Heart right ventricle (tissue), 16 donors: Measurements from ENCODE around the gene PFDN6. TPM values are rescaled to one million over a fixed set of nuclear protein-coding genes. Genes with fewer than 3 reads are reported as not detected.

Source experiments
- ATAC-seq, 8 donors: fragments of 200-7000 bp; cut with Tn5 transposase; one replicate each; pipeline ENCODE4 v1.9.1; 2020; ENCODE audit warnings: mild to moderate bottlenecking in 8 of 8, moderate library complexity in 8 of 8, moderate number of reproducible peaks in 1 of 8
- DNase-seq, 2 donors: peaks; one replicate each; pipeline ENCODE4 v3.0.0-alpha.2; 2020
- H3K27ac ChIP-seq, 10 donors: fragments of 200-600 bp; sonication (generic) in 2 of 10; one replicate each; pipeline versions ENCODE4 v1.5.0 to v1.8.0; 2020 to 2022; ENCODE audit warnings: mild to moderate bottlenecking in 3 of 10
- H3K27me3 ChIP-seq, 7 donors: fragments of 200-600 bp; one replicate each; pipeline ENCODE4 v1.8.0; 2021 to 2022; ENCODE audit warnings: mild to moderate bottlenecking in 2 of 7
- H3K36me3 ChIP-seq, 9 donors: fragments of 200-600 bp; sonication (generic) in 1 of 9; one replicate each; pipeline versions ENCODE4 v1.5.0 to v1.8.0; 2020 to 2022; ENCODE audit warnings: mild to moderate bottlenecking in 2 of 9
- H3K4me1 ChIP-seq, 9 donors: fragments of 200-600 bp; sonication (generic) in 1 of 9; one replicate each; pipeline versions ENCODE4 v1.5.0 to v1.8.0; 2020 to 2022; ENCODE audit warnings: mild to moderate bottlenecking in 4 of 9
- H3K4me3 ChIP-seq, 10 donors: fragments of 200-600 bp; sonication (generic) in 2 of 10; one replicate each; pipeline versions ENCODE4 v1.5.0 to v1.8.0; 2020 to 2022; ENCODE audit warnings: mild to moderate bottlenecking in 7 of 10, moderate library complexity in 2 of 10
- H3K9me3 ChIP-seq, 11 donors: fragments of 200-600 bp in 10 of 11; sonication (generic) in 2 of 11; one replicate each; pipeline versions ENCODE4 v1.5.0 to v1.8.0; 2013 to 2022; ENCODE audit warnings: mild to moderate bottlenecking in 2 of 11, control low read depth in 1 of 11, moderate library complexity in 1 of 11
- CTCF ChIP-seq, 9 donors: fragments of 200-600 bp; sonication (generic) in 2 of 9; IDR thresholded peaks; one replicate each; pipeline versions ENCODE4 v1.5.0 to v1.8.0; 2021 to 2022; ENCODE audit warnings: antibody characterized with exemption in 9 of 9, mild to moderate bottlenecking in 5 of 9, moderate library complexity in 1 of 9
- WGBS, 2 donors: extraction: QIAGEN DNeasy Blood & Tissue Kit; methylation state at CpG; one replicate each; pipeline ENCODE4 v1.1.7; 2013; ENCODE audit warnings: inconsistent platforms in 1 of 2; 5-methylcytosine and 5-hydroxymethylcytosine counted together
- intact Hi-C, 10 donors: fragments of 100-400 bp; cut with DNase I; formaldehyde crosslinking; loops; one replicate each; pipeline versions ENCODE4 v1.11.1 to v1.14.2; 2022
- polyA plus RNA-seq, 2 donors: library from polyadenylated mRNA; stranded (reverse); fragments of 200-250 nt; gene quantifications; one replicate each; pipeline ENCODE4 v1.2.3, GENCODE V29; 2013
- total RNA-seq, 10 donors: library from RNA; stranded (reverse); fragmentation: NEBNext Ultra II Directional in 3 of 10; extraction: Animal tissue kit (Norgen Biotek cat#: 25700) in 3 of 10; gene quantifications; one replicate each; pipeline versions ENCODE4 v1.2.1 to v1.2.4, GENCODE V29; 2021 to 2023
- donor health status: Arrhythmogenic right ventricular cardiomyopathy.
- donor health status: ischemic (EF 13 %, LVEDD 7.1; RV severe dilation, severe dysfunction).
- donor health status: healthy with polysubstance abuse.
- donor health status: DM: no; HTN: yes; CAD: no.
- donor health status: DM: no; HTN: no; CAD: no.
- donor health status: ischemic (EF 25% LVEDD 6.9; RV normal size, moderate dysfunction).
- donor health status: ischemic (EF 25% LVEDD 5.7; RV mildly dilated, moderate dysfunction).
- donor health status: healthy.
- donor health status: DM: yes; HTN: yes; CAD: no.
- donor health status: Ischemic cardiomyopathy.
- donor health status: ischemic (EF 35%, LVEDD 5.7; RV mildly dilated, moderate dysfunction).
- donor health status: nonischemic (EF 11% LVEDD 7.7; RV severe dilation, severe dysfunction).
- donor health status: DM: yes; HTN: yes; CAD: no.
- donor health status: PGD.
- donor health status: ischemic (EF 29% LVEDD 5.4; RV normal size, mild dysfunction).
- donor health status: nonischemic (EF 23%, LVEDD 6.1; RV moderate dilation, normal function).

The PFDN6 gene
- total and polyA plus RNA-seq, 12 donors: 31.7 to 448 (median 43.4) TPM

DNA sequence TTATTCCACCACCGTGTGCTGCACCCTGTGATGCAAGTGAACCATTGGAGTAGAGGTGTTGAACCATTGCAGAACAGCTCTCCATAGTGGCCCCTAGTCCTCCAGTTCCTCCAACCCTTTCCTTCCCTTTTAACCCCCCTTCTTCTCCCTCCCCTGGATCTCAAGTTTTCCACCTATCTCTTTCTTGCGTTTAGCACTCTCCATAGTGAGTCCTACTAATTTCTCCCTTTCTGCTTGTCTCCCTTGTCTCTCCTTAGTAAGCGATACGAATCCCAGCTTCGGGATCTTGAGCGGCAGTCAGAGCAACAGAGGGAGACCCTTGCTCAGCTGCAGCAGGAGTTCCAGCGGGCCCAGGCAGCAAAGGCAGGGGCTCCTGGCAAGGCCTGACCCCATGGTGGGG lies 1.1 kb downstream of the PFDN6 start:
- Histone ChIP-seq H3K9me3 (no peaks in the 10 kb centered on the region), H3K27me3 (no peaks in the 10 kb centered on the region), H3K4me3 (peak overlapping the region in 9 of 10 donors; percentile 53 to 92 (median 79)), H3K36me3 (peaks cover 0 to 74% (median 34%) of the 10 kb centered on the region in 9 donors), H3K4me1 (peaks cover 7 to 27% (median 21%) of the 10 kb centered on the region in 9 donors), H3K27ac (no peak overlapping the region)
- WGBS, 2 donors: 67 to 71% methylated on average over 7 of the region's 7 CpGs
- intact Hi-C loops: no loop called here
- no peak for TF ChIP-seq CTCF (IDR thresholded peaks at IDR 0.05)
- DNase-seq (no peak), ATAC-seq (no peak)

- Histone ChIP-seq H3K27ac (no peak overlapping the region), H3K4me1 (peaks cover 13 to 33% (median 29%) of the 10 kb centered on the region in 9 donors), H3K4me3 (no peak overlapping the region), H3K36me3 (peaks cover 0 to 65% (median 34%) of the 10 kb centered on the region in 9 donors), H3K9me3 (no peaks in the 10 kb centered on the region), H3K27me3 (no peaks in the 10 kb centered on the region)
- intact Hi-C loops: no loop called here
- WGBS, 2 donors: 88 to 89% methylated on average over 16 of the region's 16 CpGs
- ATAC-seq (no peak), DNase-seq (no peak)
- TF ChIP-seq CTCF (IDR thresholded peaks at IDR 0.05): no peak
Measured at GRCh38 chr6:33292996-33293682, 3.7 kb downstream of the PFDN6 start.

GRCh38 chr6:33294086-33294823 lies 4.9 kb downstream of the PFDN6 start:
- Histone ChIP-seq H3K9me3 (no peaks in the 10 kb centered on the region), H3K27me3 (no peaks in the 10 kb centered on the region), H3K4me3 (no peak overlapping the region), H3K36me3 (peaks cover 0 to 65% (median 34%) of the 10 kb centered on the region in 9 donors), H3K27ac (no peak overlapping the region), H3K4me1 (peaks cover 12 to 28% (median 26%) of the 10 kb centered on the region in 9 donors)
- intact Hi-C loops: no loop called here
- no peak for ATAC-seq
- no peak for TF ChIP-seq CTCF (IDR thresholded peaks at IDR 0.05)
- 65 to 69% methylated on average over 10 of the region's 10 CpGs for WGBS, 2 donors
- DNase-seq: no peak

- H3K27ac ChIP-seq: no peak overlapping the region
- DNase-seq: no peak
- H3K27me3 ChIP-seq: no peaks in the 10 kb centered on the region
- intact Hi-C loops: no loop called here
- ATAC-seq: no peak
- H3K9me3 ChIP-seq: no peaks in the 10 kb centered on the region
- H3K4me1 ChIP-seq: peaks cover 9 to 28% (median 25%) of the 10 kb centered on the region in 9 donors
- no peak overlapping the region for H3K4me3 ChIP-seq
- no peak for TF ChIP-seq CTCF (IDR thresholded peaks at IDR 0.05)
- WGBS, 2 donors: 85 to 88% methylated on average over 15 of the region's 15 CpGs
- peaks cover 0 to 65% (median 33%) of the 10 kb centered on the region in 9 donors for H3K36me3 ChIP-seq
Measured at GRCh38 chr6:33295621-33296369, 6.4 kb downstream of the PFDN6 start.
